Activated effector memory CD4-positive, alpha-beta T cell treated with anti-CD3 and anti-CD28 coated beads, Interleukin-2, amount 50 U/mL, for 16 hours (primary cell): ENCODE measurements around the gene ARAP1.
A peak's percentile ranks its signal among the peaks of the same experiment; 100 is the strongest.
"Not testable (repeated sequence)": the region's sequence is repeated elsewhere in the genome, so short reads cannot be mapped to it uniquely, and the experiment has no call there.

Source experiments
- DNase-seq: peaks from one replicate; pipeline ENCODE4 v3.0.0-alpha.2; 2020

The ARAP1 gene

GRCh38 chr11:72752088-72752914, at the start of gene ARAP1:
Gene ARAP1, minus strand, starts transcription at chr11:72752408. Its CDS starts 25,280 bp downstream, at chr11:72727128.
- peak; percentile 93 for DNase-seq

- no peak for DNase-seq
Measured at GRCh38 chr11:72799441-72799840, 47.2 kb upstream of the ARAP1 start.

- DNase-seq = no peak
Measured at GRCh38 chr11:72798361-72798760, 46.2 kb upstream of the ARAP1 start.

- peak; percentile 98 for DNase-seq
Measured at GRCh38 chr11:72793425-72794367, 41.5 kb upstream of the ARAP1 start, which contains the start of gene STARD10. Gene STARD10, minus strand, starts transcription at chr11:72794047. Its CDS starts 12,866 bp downstream, at chr11:72781181.

GRCh38 chr11:72793076-72793424, 40.8 kb upstream of the ARAP1 start:
- no peak for DNase-seq

GRCh38 chr11:72792437-72793021, 40.3 kb upstream of the ARAP1 start:
- DNase-seq = no peak

GRCh38 chr11:72791228-72791627, 39.0 kb upstream of the ARAP1 start:
- DNase-seq = not testable (repeated sequence)

GRCh38 chr11:72789493-72790131, 37.4 kb upstream of the ARAP1 start:
- DNase-seq = no peak

GRCh38 chr11:72788241-72788640, 36.0 kb upstream of the ARAP1 start:
- no peak for DNase-seq

- DNase-seq = no peak
Measured at GRCh38 chr11:72787216-72788104, 35.3 kb upstream of the ARAP1 start.

GRCh38 chr11:72786305-72787215, 34.4 kb upstream of the ARAP1 start:
- no peak for DNase-seq

GRCh38 chr11:72784662-72785061, 32.5 kb upstream of the ARAP1 start:
- no peak for DNase-seq

GRCh38 chr11:72783144-72783905, 31.1 kb upstream of the ARAP1 start:
- DNase-seq = no peak

GRCh38 chr11:72782081-72782920, 30.1 kb upstream of the ARAP1 start:
- no peak for DNase-seq

GRCh38 chr11:72781313-72782080, 29.3 kb upstream of the ARAP1 start:
- peak; percentile 86 for DNase-seq

GRCh38 chr11:72781063-72781312, 28.8 kb upstream of the ARAP1 start:
- no peak for DNase-seq

- DNase-seq = no peak
Measured at GRCh38 chr11:72780296-72781062, 28.3 kb upstream of the ARAP1 start.
